Heart right ventricle (tissue), 16 donors: ENCODE data around the gene GPATCH2L. TPM values are rescaled to one million over a fixed set of nuclear protein-coding genes. Genes with fewer than 3 reads are reported as not detected.

Experiments used
- ATAC-seq, 8 donors: fragments of 200-7000 bp; cut with Tn5 transposase; one replicate each; pipeline ENCODE4 v1.9.1; 2020; ENCODE audit warnings: mild to moderate bottlenecking in 8 of 8, moderate library complexity in 8 of 8, moderate number of reproducible peaks in 1 of 8
- DNase-seq, 2 donors: peaks; one replicate each; pipeline ENCODE4 v3.0.0-alpha.2; 2020
- H3K27ac ChIP-seq, 10 donors: fragments of 200-600 bp; sonication (generic) in 2 of 10; one replicate each; pipeline versions ENCODE4 v1.5.0 to v1.8.0; 2020 to 2022; ENCODE audit warnings: mild to moderate bottlenecking in 3 of 10
- H3K27me3 ChIP-seq, 7 donors: fragments of 200-600 bp; one replicate each; pipeline ENCODE4 v1.8.0; 2021 to 2022; ENCODE audit warnings: mild to moderate bottlenecking in 2 of 7
- H3K36me3 ChIP-seq, 9 donors: fragments of 200-600 bp; sonication (generic) in 1 of 9; one replicate each; pipeline versions ENCODE4 v1.5.0 to v1.8.0; 2020 to 2022; ENCODE audit warnings: mild to moderate bottlenecking in 2 of 9
- H3K4me1 ChIP-seq, 9 donors: fragments of 200-600 bp; sonication (generic) in 1 of 9; one replicate each; pipeline versions ENCODE4 v1.5.0 to v1.8.0; 2020 to 2022; ENCODE audit warnings: mild to moderate bottlenecking in 4 of 9
- H3K4me3 ChIP-seq, 10 donors: fragments of 200-600 bp; sonication (generic) in 2 of 10; one replicate each; pipeline versions ENCODE4 v1.5.0 to v1.8.0; 2020 to 2022; ENCODE audit warnings: mild to moderate bottlenecking in 7 of 10, moderate library complexity in 2 of 10
- H3K9me3 ChIP-seq, 11 donors: fragments of 200-600 bp in 10 of 11; sonication (generic) in 2 of 11; one replicate each; pipeline versions ENCODE4 v1.5.0 to v1.8.0; 2013 to 2022; ENCODE audit warnings: mild to moderate bottlenecking in 2 of 11, control low read depth in 1 of 11, moderate library complexity in 1 of 11
- WGBS, 2 donors: extraction: QIAGEN DNeasy Blood & Tissue Kit; methylation state at CpG; one replicate each; pipeline ENCODE4 v1.1.7; 2013; ENCODE audit warnings: inconsistent platforms in 1 of 2; 5-methylcytosine and 5-hydroxymethylcytosine counted together
- intact Hi-C, 10 donors: fragments of 100-400 bp; cut with DNase I; formaldehyde crosslinking; loops; one replicate each; pipeline versions ENCODE4 v1.11.1 to v1.14.2; 2022
- polyA plus RNA-seq, 2 donors: library from polyadenylated mRNA; stranded (reverse); fragments of 200-250 nt; gene quantifications; one replicate each; pipeline ENCODE4 v1.2.3, GENCODE V29; 2013
- total RNA-seq, 10 donors: library from RNA; stranded (reverse); fragmentation: NEBNext Ultra II Directional in 3 of 10; extraction: Animal tissue kit (Norgen Biotek cat#: 25700) in 3 of 10; gene quantifications; one replicate each; pipeline versions ENCODE4 v1.2.1 to v1.2.4, GENCODE V29; 2021 to 2023
- TF ChIP-seq, protein P1 (sequence below), 9 donors: fragments of 200-600 bp; sonication (generic) in 2 of 9; IDR thresholded peaks; one replicate each; pipeline versions ENCODE4 v1.5.0 to v1.8.0; 2021 to 2022; ENCODE audit warnings: antibody characterized with exemption in 9 of 9, mild to moderate bottlenecking in 5 of 9, moderate library complexity in 1 of 9
- donor health status: Arrhythmogenic right ventricular cardiomyopathy.
- donor health status: ischemic (EF 13 %, LVEDD 7.1; RV severe dilation, severe dysfunction).
- donor health status: healthy with polysubstance abuse.
- donor health status: DM: no; HTN: yes; CAD: no.
- donor health status: DM: no; HTN: no; CAD: no.
- donor health status: ischemic (EF 25% LVEDD 6.9; RV normal size, moderate dysfunction).
- donor health status: ischemic (EF 25% LVEDD 5.7; RV mildly dilated, moderate dysfunction).
- donor health status: healthy.
- donor health status: DM: yes; HTN: yes; CAD: no.
- donor health status: Ischemic cardiomyopathy.
- donor health status: ischemic (EF 35%, LVEDD 5.7; RV mildly dilated, moderate dysfunction).
- donor health status: nonischemic (EF 11% LVEDD 7.7; RV severe dilation, severe dysfunction).
- donor health status: DM: yes; HTN: yes; CAD: no.
- donor health status: PGD.
- donor health status: ischemic (EF 29% LVEDD 5.4; RV normal size, mild dysfunction).
- donor health status: nonischemic (EF 23%, LVEDD 6.1; RV moderate dilation, normal function).

The GPATCH2L gene
- total and polyA plus RNA-seq, 12 donors, result 4.6 to 27.9 (median 24.6) TPM

DNA sequence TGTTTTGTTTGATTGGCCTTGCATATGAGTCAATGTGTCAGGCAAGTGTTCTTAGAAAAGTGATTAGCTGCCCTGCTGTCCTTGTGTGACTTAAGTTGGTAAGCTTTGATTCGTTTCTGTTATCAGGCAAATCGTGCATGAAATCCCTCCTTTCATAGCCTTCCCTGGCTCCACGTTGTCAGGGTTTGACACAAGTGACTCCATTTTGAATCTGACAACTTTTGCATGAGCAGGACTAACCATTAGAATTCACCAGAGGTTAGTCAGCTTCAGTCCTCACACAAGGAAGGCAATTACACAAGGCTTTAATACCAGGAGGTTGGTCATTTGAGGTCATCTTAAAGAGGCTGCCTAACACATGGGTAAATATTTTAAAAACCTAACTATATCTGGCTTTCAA is 68.2 kb downstream of the GPATCH2L start:
- no peak for ATAC-seq

GRCh38 chr14:76227450-76228050 is 75.8 kb downstream of the GPATCH2L start:
- Histone ChIP-seq H3K4me1 (no peaks in the 10 kb centered on the region), H3K4me3 (no peak overlapping the region), H3K9me3 (peaks cover 0 to 14% (median 0%) of the 10 kb centered on the region in 11 donors), H3K27me3 (no peaks in the 10 kb centered on the region), H3K27ac (no peak overlapping the region), H3K36me3 (no peaks in the 10 kb centered on the region)
- DNase-seq, result no peak
- intact Hi-C loops, result no loop called here
- TF ChIP-seq, protein P1, sequence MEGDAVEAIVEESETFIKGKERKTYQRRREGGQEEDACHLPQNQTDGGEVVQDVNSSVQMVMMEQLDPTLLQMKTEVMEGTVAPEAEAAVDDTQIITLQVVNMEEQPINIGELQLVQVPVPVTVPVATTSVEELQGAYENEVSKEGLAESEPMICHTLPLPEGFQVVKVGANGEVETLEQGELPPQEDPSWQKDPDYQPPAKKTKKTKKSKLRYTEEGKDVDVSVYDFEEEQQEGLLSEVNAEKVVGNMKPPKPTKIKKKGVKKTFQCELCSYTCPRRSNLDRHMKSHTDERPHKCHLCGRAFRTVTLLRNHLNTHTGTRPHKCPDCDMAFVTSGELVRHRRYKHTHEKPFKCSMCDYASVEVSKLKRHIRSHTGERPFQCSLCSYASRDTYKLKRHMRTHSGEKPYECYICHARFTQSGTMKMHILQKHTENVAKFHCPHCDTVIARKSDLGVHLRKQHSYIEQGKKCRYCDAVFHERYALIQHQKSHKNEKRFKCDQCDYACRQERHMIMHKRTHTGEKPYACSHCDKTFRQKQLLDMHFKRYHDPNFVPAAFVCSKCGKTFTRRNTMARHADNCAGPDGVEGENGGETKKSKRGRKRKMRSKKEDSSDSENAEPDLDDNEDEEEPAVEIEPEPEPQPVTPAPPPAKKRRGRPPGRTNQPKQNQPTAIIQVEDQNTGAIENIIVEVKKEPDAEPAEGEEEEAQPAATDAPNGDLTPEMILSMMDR (IDR thresholded peaks at IDR 0.05), result no peak
- WGBS, 2 donors, result 81 to 82% methylated on average over 10 of the region's 10 CpGs
- ATAC-seq, result no peak

More for the DNA sequence above, 68.2 kb downstream of the GPATCH2L start:
- peaks cover 0 to 12% (median 0%) of the 10 kb centered on the region in 11 donors for H3K9me3 ChIP-seq
- TF ChIP-seq, protein P1 (IDR thresholded peaks at IDR 0.05), result no peak
- WGBS, 2 donors, result 65 to 66% methylated on average over 3 of the region's 3 CpGs
- no peaks in the 10 kb centered on the region for H3K27me3 ChIP-seq
- H3K27ac ChIP-seq, result no peak overlapping the region
- intact Hi-C loops, result no loop called here
- no peaks in the 10 kb centered on the region for H3K4me1 ChIP-seq
- no peaks in the 10 kb centered on the region for H3K36me3 ChIP-seq
- H3K4me3 ChIP-seq, result no peak overlapping the region
- no peak for DNase-seq

GRCh38 chr14:76228138-76228537 is 76.4 kb downstream of the GPATCH2L start:
- peaks cover 0 to 14% (median 0%) of the 10 kb centered on the region in 11 donors for H3K9me3 ChIP-seq
- H3K4me3 ChIP-seq, result no peak overlapping the region
- ATAC-seq (no peak), DNase-seq (no peak)
- WGBS, 2 donors, result 81 to 89% methylated on average over 10 of the region's 10 CpGs
- intact Hi-C loops, result no loop called here
- no peaks in the 10 kb centered on the region for H3K36me3 ChIP-seq
- TF ChIP-seq, protein P1 (IDR thresholded peaks at IDR 0.05), result no peak
- no peaks in the 10 kb centered on the region for H3K27me3 ChIP-seq
- H3K4me1 ChIP-seq, result no peaks in the 10 kb centered on the region
- no peak overlapping the region for H3K27ac ChIP-seq

GRCh38 chr14:76232800-76233199 is 81.1 kb downstream of the GPATCH2L start:
- H3K27me3 ChIP-seq, result no peaks in the 10 kb centered on the region
- H3K4me3 ChIP-seq, result no peak overlapping the region
- ATAC-seq (no peak), DNase-seq (no peak)
- H3K27ac ChIP-seq, result no peak overlapping the region
- peaks cover 0 to 5% (median 0%) of the 10 kb centered on the region in 11 donors for H3K9me3 ChIP-seq
- WGBS, 2 donors, result 72 to 75% methylated on average over 4 of the region's 4 CpGs
- no peaks in the 10 kb centered on the region for H3K4me1 ChIP-seq
- H3K36me3 ChIP-seq, result no peaks in the 10 kb centered on the region
- TF ChIP-seq, protein P1 (IDR thresholded peaks at IDR 0.05), result no peak
- intact Hi-C loops, result no loop called here
